ENCODE data around the gene KLHL11.

DNA sequence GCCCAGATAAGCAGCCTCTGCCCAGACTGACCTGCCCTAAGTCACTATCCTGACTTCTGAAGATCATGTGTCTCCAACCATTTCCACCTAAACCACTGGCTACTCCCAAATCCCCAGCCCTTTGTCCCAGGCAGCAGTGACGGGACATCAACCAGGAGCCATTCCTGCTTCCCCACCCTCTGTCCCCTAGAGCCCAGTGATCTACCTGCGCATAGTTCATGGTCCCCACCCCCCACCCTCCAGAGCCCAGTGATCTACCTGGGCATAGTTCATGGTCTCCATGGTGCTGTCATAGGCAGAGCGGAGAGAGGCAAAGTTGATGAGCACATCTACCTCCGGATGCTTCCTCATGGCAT lies 26.8 kb upstream of the KLHL11 start:
- TF ChIP-seq, protein P1, sequence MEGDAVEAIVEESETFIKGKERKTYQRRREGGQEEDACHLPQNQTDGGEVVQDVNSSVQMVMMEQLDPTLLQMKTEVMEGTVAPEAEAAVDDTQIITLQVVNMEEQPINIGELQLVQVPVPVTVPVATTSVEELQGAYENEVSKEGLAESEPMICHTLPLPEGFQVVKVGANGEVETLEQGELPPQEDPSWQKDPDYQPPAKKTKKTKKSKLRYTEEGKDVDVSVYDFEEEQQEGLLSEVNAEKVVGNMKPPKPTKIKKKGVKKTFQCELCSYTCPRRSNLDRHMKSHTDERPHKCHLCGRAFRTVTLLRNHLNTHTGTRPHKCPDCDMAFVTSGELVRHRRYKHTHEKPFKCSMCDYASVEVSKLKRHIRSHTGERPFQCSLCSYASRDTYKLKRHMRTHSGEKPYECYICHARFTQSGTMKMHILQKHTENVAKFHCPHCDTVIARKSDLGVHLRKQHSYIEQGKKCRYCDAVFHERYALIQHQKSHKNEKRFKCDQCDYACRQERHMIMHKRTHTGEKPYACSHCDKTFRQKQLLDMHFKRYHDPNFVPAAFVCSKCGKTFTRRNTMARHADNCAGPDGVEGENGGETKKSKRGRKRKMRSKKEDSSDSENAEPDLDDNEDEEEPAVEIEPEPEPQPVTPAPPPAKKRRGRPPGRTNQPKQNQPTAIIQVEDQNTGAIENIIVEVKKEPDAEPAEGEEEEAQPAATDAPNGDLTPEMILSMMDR (IDR thresholded peaks at IDR 0.05; ENCODE audit: low read depth, low read length, missing input control) = no peak
- TF ChIP-seq EGR1 (IDR thresholded peaks at IDR 0.05; ENCODE audit: low read depth in 2 of 2) (no peak), RAD21 (IDR thresholded peaks at IDR 0.05) (no peak), HNF4A (conservative IDR thresholded peaks at IDR 0.05) (no peak), YY1 (IDR thresholded peaks at IDR 0.05) (no peak), TAF1 (conservative IDR thresholded peaks at IDR 0.05) (no peak), GABPA (IDR thresholded peaks at IDR 0.05 in 1 of 2, conservative IDR thresholded peaks at IDR 0.05 in 1 of 2) (no peak), JUND (IDR thresholded peaks at IDR 0.05) (no peak), SP1 (IDR thresholded peaks at IDR 0.05) (no peak), NR2F2 (IDR thresholded peaks at IDR 0.05) (no peak), RXRA (IDR thresholded peaks at IDR 0.05) (no peak), FOXA1 (IDR thresholded peaks at IDR 0.05) (no peak)
- TF ChIP-seq, protein P2, sequence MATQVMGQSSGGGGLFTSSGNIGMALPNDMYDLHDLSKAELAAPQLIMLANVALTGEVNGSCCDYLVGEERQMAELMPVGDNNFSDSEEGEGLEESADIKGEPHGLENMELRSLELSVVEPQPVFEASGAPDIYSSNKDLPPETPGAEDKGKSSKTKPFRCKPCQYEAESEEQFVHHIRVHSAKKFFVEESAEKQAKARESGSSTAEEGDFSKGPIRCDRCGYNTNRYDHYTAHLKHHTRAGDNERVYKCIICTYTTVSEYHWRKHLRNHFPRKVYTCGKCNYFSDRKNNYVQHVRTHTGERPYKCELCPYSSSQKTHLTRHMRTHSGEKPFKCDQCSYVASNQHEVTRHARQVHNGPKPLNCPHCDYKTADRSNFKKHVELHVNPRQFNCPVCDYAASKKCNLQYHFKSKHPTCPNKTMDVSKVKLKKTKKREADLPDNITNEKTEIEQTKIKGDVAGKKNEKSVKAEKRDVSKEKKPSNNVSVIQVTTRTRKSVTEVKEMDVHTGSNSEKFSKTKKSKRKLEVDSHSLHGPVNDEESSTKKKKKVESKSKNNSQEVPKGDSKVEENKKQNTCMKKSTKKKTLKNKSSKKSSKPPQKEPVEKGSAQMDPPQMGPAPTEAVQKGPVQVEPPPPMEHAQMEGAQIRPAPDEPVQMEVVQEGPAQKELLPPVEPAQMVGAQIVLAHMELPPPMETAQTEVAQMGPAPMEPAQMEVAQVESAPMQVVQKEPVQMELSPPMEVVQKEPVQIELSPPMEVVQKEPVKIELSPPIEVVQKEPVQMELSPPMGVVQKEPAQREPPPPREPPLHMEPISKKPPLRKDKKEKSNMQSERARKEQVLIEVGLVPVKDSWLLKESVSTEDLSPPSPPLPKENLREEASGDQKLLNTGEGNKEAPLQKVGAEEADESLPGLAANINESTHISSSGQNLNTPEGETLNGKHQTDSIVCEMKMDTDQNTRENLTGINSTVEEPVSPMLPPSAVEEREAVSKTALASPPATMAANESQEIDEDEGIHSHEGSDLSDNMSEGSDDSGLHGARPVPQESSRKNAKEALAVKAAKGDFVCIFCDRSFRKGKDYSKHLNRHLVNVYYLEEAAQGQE (IDR thresholded peaks at IDR 0.05) = no peak
- TF ChIP-seq, protein P3, sequence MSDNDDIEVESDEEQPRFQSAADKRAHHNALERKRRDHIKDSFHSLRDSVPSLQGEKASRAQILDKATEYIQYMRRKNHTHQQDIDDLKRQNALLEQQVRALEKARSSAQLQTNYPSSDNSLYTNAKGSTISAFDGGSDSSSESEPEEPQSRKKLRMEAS (IDR thresholded peaks at IDR 0.05) = no peak

Measured in liver (tissue), 3 donors.